ENCODE results near the gene SOX18.
"Not testable (repeated sequence)": the region's sequence is repeated elsewhere in the genome, so short reads cannot be mapped to it uniquely, and the experiment has no call there.

SOX18 gene

DNA sequence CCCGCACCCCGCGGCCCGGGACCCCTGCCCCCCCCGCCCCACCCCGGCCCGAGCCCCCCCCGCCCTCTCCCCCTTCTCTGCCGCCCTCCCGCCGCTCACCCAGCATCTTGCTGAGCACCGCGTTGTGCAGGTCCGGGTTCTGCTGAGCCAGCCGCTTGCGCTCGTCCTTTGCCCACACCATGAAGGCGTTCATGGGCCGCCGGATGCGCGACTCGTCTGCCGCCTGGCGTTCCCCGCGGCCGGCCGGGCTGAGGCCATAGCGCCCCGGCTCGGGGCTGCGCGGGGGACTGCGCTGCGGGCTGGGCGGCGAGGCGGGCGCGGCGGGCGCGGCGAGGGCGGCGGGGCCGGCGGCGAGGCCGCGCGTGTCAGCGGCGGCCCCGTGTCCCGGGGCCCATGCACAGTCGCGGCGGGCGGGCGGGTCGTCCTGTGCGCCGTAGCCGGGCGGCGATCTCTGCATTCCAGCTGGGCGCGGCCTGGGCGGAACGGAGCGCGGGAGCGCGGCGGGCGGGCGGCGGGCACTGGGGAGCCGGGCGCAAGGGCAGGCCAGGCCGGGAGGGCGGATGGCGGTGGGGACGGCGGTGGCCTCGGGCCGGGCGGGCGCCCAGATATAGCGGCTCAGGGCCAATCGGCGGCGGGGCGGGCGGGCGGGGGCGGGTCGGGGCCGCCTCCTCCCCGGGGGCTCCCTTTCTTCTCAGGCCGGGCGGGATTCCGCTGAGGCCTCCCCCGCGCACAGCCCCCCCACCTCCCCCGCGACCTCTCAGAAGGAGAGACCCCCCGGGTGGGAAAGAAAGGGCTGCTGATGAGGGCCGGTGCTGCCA, at the start of gene SOX18:
Gene SOX18 (minus strand): TSS at position 580 of the 818 bp plus-strand sequence. CDS start 123 bp downstream, at position 457.
- H3K27me3 Mint-ChIP-seq = peaks cover 7% of the 10 kb centered on the region
- no peaks in the 10 kb centered on the region for H3K9me3 Mint-ChIP-seq
- H3K36me3 Mint-ChIP-seq = no peaks in the 10 kb centered on the region
- H3K27ac Mint-ChIP-seq = no peak within 1 kb of the TSS
- peak within 1 kb of the TSS; percentile 66 for H3K4me3 Mint-ChIP-seq
- H3K4me1 Mint-ChIP-seq = peaks cover 29% of the 10 kb centered on the region

DNA sequence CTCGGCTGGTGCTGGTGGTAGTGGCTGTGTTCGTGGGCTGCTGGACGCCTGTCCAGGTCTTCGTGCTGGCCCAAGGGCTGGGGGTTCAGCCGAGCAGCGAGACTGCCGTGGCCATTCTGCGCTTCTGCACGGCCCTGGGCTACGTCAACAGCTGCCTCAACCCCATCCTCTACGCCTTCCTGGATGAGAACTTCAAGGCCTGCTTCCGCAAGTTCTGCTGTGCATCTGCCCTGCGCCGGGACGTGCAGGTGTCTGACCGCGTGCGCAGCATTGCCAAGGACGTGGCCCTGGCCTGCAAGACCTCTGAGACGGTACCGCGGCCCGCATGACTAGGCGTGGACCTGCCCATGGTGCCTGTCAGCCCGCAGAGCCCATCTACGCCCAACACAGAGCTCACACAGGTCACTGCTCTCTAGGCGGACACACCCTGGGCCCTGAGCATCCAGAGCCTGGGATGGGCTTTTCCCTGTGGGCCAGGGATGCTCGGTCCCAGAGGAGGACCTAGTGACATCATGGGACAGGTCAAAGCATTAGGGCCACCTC, 49.1 kb upstream of the SOX18 start:
- Mint-ChIP-seq H3K4me1 (peaks cover 12% of the 10 kb centered on the region), H3K4me3 (no peak overlapping the region), H3K27ac (no peak overlapping the region), H3K9me3 (no peaks in the 10 kb centered on the region), H3K27me3 (peaks cover 3% of the 10 kb centered on the region), H3K36me3 (no peaks in the 10 kb centered on the region)

DNA sequence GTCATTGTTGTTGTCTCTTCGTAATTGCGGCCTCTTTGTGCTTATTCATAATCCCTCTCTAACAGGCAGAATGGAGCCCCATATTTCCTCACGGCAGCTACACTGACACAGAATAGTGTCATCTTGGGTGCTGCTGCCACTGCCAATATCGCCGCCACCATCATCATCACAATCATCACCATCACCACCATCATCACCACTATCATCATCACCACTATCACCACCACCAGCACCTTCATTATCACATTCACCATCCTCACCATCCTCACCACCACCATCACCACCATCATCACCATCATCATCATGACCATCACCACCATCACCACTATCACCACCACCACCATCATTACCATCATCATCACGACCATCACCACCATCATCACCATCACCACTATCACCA, 47.1 kb upstream of the SOX18 start:
- Mint-ChIP-seq H3K36me3 (no peaks in the 10 kb centered on the region), H3K9me3 (no peaks in the 10 kb centered on the region), H3K27ac (no peak overlapping the region), H3K4me1 (peaks cover 15% of the 10 kb centered on the region), H3K4me3 (no peak overlapping the region), H3K27me3 (peaks cover 3% of the 10 kb centered on the region)

DNA sequence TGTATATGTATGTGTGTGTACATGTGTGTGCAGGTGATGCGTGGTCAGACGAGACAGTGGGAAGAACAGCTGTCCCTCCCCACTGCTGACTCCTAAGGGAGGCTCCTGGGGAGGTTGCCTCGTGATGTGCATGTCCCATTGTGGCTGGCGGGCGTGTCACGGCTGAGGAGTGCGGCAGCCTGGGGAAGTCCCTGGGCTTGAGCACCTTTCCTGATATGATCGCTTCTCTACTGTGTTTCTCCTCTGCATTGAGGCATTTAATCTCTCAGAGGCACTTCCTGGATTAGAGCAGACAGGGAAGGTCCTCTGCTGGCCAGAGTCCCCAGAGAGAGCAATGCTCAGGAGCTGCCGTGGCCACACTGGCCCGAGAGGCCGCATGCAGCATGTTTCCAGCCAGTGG, 46.5 kb upstream of the SOX18 start:
- Mint-ChIP-seq H3K27me3 (no peaks in the 10 kb centered on the region), H3K27ac (no peak overlapping the region), H3K36me3 (no peaks in the 10 kb centered on the region), H3K4me1 (peaks cover 8% of the 10 kb centered on the region), H3K9me3 (no peaks in the 10 kb centered on the region), H3K4me3 (no peak overlapping the region)

DNA sequence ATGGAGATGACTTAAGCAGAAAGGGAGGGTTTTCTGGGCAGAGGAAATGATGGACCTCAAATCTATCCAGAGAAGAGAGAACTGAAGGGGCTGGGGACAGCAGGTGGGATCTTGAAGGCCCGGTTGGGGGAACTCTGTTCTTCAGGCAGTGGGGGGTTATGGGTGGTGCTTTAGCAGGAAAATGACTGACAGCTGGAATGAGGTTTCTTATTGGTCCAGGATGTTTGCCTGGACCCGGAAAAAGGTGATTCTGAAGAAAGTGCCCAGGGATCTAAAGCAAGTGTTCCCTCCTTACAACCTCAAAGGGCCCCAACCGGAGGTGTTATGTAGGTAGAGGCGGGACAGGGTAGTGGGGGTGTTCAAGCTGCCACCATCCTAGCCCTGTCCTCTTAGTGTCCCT, 46.0 kb upstream of the SOX18 start:
- Mint-ChIP-seq H3K27ac (no peak overlapping the region), H3K9me3 (no peaks in the 10 kb centered on the region), H3K27me3 (no peaks in the 10 kb centered on the region), H3K4me1 (peaks cover 8% of the 10 kb centered on the region), H3K36me3 (no peaks in the 10 kb centered on the region), H3K4me3 (no peak overlapping the region)

DNA sequence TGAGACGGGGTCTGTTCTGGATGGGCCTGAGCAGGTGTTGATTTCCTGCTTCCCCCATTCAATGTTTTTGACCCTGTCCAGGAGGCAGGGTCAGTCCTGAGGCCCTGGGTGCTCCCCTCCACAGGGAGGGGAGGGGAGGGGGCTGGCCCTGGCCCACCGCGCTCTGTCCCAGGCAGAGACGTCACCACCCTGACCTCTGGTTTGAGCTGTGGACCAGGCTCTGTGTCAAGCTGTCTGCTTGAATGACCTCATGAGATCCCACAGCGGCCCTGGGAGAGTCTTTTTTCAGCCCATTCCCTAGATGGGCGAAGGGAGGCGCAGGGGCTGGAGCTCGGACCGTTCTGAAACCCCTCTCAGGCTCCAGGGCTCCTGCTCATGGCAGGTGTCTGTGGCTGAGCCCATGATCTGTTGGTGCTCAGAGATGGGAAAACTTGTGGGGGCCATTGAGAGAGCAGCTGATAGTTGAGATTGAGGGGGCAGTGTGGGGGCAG, 43.6 kb upstream of the SOX18 start:
- Mint-ChIP-seq H3K4me1 (peaks cover 3% of the 10 kb centered on the region), H3K27me3 (no peaks in the 10 kb centered on the region), H3K36me3 (no peaks in the 10 kb centered on the region), H3K4me3 (no peak overlapping the region), H3K9me3 (no peaks in the 10 kb centered on the region), H3K27ac (no peak overlapping the region)

DNA sequence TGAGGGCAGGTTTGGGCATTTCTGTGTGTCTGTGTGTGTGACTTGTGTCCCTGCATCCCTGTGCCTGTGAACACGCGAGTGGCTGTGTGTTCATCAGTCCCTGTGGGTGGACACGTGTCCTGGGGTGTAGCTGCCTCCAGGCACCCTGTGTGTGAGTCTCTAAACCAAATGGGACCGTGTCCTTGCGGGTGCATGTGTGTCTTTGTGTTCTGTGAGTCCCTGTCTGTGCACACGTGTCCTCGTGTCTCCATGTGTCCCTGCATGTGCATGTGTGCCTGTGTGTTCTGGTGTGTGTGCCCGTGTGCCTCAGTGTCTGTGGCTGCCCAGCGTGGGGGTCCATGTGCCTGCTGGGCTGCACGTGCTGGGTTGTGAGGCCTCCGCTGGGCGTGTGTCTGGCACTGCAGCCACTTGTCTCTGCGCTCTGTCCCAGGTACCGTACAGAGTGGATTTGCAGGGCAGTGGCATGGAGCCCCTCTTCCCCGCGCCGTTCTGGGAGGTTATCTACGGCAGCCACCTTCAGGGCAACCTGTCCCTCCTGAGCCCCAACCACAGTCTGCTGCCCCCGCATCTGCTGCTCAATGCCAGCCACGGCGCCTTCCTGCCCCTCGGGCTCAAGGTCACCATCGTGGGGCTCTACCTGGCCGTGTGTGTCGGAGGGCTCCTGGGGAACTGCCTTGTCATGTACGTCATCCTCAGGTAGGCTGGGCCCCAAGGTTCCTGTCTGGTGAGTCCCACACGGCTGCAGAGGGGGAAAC, 43.0 kb upstream of the SOX18 start:
- Mint-ChIP-seq H3K9me3 (no peaks in the 10 kb centered on the region), H3K4me3 (no peak overlapping the region), H3K27ac (no peak overlapping the region), H3K27me3 (no peaks in the 10 kb centered on the region), H3K4me1 (peaks cover 3% of the 10 kb centered on the region), H3K36me3 (no peaks in the 10 kb centered on the region)

DNA sequence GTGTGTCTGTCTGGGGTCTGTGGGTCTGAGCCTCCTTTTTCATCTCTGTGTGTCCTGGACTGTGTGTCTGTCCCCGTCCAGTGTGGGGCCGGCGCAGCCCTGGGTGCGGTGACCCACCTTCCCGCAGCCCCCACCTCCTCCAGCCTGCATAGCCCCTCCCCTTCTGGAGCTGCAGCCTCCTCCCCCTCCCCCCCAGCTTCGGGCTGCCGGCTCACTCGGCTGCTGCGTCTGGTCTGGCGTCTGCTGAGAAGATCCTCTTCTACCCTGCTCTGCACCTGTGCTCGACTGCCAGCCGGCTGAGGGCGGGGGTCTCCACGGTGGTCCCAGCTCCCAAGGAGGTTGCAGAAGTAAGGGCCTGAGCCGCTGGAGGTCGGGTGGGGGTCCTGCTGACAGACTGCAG, 42.3 kb upstream of the SOX18 start:
- Mint-ChIP-seq H3K4me1 (peaks cover 3% of the 10 kb centered on the region), H3K9me3 (no peaks in the 10 kb centered on the region), H3K27ac (no peak overlapping the region), H3K4me3 (no peak overlapping the region), H3K36me3 (no peaks in the 10 kb centered on the region), H3K27me3 (no peaks in the 10 kb centered on the region)

DNA sequence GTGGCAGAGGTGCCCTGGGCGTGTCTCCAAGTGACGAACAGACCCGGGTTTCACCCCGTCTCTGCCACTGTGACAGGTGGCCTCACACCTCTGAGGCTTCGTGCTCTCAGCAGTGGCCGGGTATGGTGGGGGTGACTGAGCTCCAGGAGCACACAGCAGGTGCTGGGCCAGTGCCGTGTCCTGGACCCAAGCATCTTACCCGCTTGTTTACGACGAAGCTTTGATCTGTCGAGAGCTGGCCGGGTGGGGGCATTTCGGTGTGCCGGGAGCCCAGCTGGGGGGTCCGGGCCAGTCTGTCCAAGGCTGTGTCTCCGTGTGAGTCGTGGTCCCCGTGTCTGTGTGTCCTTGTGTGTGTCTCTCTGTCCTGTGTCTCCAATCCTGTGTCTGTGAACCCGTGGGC, 41.9 kb upstream of the SOX18 start:
- no peak overlapping the region for H3K4me3 Mint-ChIP-seq
- H3K9me3 Mint-ChIP-seq = no peaks in the 10 kb centered on the region
- H3K27me3 Mint-ChIP-seq = no peaks in the 10 kb centered on the region
- no peaks in the 10 kb centered on the region for H3K36me3 Mint-ChIP-seq
- no peak overlapping the region for H3K27ac Mint-ChIP-seq
- H3K4me1 Mint-ChIP-seq = peaks cover 3% of the 10 kb centered on the region

DNA sequence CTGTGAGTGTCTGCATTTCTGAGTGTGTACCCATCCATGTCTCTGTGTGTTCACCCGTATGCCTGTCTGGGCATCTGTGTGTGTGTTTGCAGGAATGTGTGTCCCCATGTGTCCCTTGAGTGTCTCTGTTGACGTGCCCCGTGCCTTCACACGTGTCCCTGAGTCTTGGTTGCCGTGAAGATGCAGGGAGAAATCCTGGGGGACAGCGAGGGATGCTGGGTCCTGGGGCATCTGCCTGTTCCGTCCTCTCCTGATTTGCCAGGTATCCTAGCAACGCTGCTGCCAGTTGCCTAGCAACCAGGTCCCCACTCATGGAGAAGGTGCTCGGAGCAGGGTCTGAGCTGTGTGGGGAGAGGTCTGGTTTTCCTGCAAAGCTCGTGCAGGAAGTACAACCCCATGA, 40.7 kb upstream of the SOX18 start:
- no peaks in the 10 kb centered on the region for H3K36me3 Mint-ChIP-seq
- no peaks in the 10 kb centered on the region for H3K9me3 Mint-ChIP-seq
- no peak overlapping the region for H3K27ac Mint-ChIP-seq
- H3K27me3 Mint-ChIP-seq = no peaks in the 10 kb centered on the region
- no peak overlapping the region for H3K4me3 Mint-ChIP-seq
- peaks cover 3% of the 10 kb centered on the region for H3K4me1 Mint-ChIP-seq

DNA sequence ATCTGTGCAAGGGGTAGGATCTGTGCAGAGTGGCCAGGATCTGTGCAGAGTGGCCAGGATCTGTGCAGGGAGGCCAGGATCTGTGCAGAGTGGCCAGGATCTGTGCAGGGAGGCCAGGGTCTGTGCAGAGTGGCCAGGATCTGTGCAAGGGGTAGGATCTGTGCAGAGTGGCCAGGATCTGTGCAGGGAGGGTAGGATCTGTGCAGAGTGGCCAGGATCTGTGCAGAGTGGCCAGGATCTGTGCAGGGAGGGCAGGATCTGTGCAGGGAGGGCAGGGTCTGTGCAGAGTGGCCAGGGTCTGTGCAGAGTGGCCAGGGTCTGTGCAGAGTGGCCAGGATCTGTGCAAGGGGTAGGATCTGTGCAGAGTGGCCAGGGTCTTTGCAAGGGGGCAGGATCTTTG, 39.1 kb upstream of the SOX18 start:
- H3K4me1 Mint-ChIP-seq, H3K36me3 Mint-ChIP-seq, H3K27me3 Mint-ChIP-seq, H3K9me3 Mint-ChIP-seq, H3K4me3 Mint-ChIP-seq, H3K27ac Mint-ChIP-seq: not testable (repeated sequence)

DNA sequence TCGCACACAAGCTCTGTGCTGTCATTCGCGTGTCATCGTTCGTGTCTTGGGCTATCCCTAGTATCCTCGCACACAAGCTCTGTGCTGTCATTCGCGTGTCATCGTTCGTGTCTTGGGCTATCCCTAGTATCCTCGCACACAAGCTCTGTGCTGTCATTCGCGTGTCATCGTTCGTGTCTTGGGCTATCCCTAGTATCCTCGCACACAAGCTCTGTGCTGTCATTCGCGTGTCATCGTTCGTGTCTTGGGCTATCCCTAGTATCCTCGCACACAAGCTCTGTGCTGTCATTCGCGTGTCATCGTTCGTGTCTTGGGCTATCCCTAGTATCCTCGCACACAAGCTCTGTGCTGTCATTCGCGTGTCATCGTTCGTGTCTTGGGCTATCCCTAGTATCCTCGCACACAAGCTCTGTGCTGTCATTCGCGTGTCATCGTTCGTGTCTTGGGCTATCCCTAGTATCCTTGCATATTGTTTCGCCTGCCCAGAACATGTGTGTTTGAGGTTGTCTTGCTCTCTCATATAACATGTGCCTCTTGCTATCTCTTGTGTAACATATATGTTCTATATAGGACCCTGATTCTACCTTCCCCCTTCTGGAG, 37.9 kb upstream of the SOX18 start:
- not testable (repeated sequence) for H3K27ac Mint-ChIP-seq, H3K9me3 Mint-ChIP-seq, H3K36me3 Mint-ChIP-seq, H3K27me3 Mint-ChIP-seq, H3K4me3 Mint-ChIP-seq
- peaks cover 16% of the 10 kb centered on the region for H3K4me1 Mint-ChIP-seq

DNA sequence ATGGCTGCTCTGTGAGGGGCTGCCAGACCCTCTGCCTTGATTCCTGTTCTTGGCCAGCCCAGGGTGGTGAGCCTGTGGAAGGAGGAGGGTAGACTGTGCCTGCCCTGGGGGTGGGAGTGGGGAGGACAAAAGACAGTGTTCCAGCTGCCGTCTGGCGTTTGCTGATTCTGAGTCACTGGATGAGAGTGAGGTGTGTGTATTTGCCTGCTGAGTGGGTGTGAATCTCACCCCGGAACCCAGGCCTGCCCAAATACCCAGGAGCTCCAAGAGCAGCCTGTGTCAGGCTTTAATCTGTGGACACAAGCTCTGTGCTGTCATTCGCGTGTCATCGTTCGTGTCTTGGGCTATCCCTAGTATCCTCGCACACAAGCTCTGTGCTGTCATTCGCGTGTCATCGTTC, 37.4 kb upstream of the SOX18 start:
- Mint-ChIP-seq H3K4me1 (peaks cover 19% of the 10 kb centered on the region), H3K27me3 (peaks cover 2% of the 10 kb centered on the region), H3K36me3 (no peaks in the 10 kb centered on the region), H3K9me3 (no peaks in the 10 kb centered on the region), H3K27ac (no peak overlapping the region), H3K4me3 (no peak overlapping the region)

DNA sequence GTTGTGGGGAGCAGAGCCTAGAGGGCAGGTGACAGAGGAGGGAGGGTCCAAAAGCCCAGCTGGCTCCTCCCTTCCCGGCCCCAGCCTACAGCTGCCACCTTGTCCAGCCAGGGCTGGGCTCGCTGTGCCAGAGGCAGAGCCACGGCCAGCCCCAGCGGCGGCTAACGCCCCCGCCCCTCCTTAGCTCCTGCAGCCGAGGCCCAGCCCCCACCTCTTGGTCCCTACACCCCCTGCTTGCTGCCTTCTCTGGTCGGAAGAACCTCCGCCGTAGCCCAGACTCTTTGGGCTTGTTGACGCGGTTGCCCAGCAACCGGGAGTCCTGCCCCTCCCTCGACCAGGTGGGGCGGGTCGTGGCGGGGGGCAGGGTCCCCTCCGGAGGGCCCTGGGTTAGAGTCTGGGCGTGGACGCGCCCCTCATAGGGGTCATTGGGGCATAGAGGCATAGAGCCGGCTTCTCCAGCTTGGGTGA, 35.3 kb upstream of the SOX18 start:
- H3K4me1 Mint-ChIP-seq = peaks cover 27% of the 10 kb centered on the region
- H3K9me3 Mint-ChIP-seq = no peaks in the 10 kb centered on the region
- H3K4me3 Mint-ChIP-seq = peak overlapping the region; percentile 90
- no peaks in the 10 kb centered on the region for H3K36me3 Mint-ChIP-seq
- H3K27ac Mint-ChIP-seq = no peak overlapping the region
- peaks cover 2% of the 10 kb centered on the region for H3K27me3 Mint-ChIP-seq

DNA sequence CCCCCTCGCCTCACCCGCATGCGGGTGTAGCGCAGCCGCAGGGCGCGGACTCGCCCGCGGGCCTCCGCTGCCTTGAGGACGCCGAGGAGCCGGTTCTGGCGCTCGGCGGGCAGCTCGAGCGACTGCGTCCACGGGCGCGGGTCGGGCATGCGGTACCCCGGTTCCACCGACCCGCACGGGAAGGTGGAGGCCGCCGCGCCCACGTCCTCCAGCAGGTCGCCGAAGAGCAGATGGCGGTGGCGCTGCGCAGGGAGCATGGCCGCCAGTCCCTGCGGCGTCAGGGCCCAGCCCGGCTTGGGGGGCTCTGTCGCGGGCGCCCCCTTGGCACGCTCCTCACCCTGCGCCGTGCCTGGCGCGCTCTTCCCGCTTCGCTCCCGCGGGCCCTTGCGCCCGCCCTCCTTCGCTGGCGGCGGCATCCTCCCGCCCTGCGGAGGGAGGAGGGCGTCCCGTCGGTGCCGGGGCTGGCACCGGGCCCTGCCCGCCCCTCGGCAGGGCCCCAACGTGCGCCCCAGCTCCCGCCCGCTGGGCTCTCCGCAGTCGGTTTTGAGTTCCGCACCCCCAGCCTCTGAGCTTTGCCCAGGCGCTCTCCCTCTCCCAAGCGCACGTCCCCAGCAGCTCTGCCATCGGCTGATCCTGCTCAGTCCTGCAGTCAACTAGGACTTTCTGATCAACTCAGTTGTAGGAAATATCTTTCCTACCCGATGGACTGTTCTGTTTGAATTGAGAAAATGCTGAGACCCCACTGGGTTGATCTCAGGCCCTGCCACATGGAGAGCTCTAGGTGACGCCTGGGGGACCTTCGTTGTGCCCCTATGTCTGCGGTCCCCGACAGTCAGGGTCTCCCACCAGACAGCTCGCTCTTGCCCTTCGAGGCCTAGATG, 34.6 kb upstream of the SOX18 start, which contains the start of gene LKAAEAR1:
Gene LKAAEAR1 (minus strand): TSS at position 595 of the 881 bp plus-strand sequence. CDS start 179 bp downstream, at position 416.
- Mint-ChIP-seq H3K27me3 (peaks cover 2% of the 10 kb centered on the region), H3K27ac (no peak within 1 kb of the TSS), H3K36me3 (no peaks in the 10 kb centered on the region), H3K9me3 (no peaks in the 10 kb centered on the region), H3K4me3 (peak within 1 kb of the TSS; percentile 90), H3K4me1 (peaks cover 29% of the 10 kb centered on the region)

All from activated naive CD4-positive, alpha-beta T cell treated with anti-CD3 and anti-CD28 coated beads, Interleukin-2, amount 50 U/mL, for 24 hours (primary cell).